Measurements from ENCODE around the gene TEAD1.

The TEAD1 gene

DNA sequence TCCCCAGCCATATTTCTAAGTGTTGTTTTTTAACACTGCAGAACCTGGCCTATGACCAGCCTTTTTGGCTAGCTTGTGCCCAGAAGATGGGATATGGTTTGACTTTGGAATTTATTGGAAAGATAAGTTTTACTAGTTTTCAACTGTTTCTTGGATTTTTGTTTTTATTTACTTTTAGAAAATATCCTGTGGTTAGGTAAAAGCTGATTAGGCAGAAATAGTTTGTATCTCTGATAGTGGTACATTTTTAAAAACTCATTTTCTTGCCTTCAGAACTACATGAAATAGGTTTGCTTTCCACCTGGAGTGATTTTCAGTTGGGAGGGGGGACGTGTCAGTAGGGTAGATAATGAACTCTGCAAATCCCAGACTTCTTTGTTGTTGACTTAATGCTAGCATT is 243.6 kb downstream of the TEAD1 start:
- Histone ChIP-seq H4K20me1 (ENCODE audit: control insufficient read depth, insufficient read depth, low read depth, low read length) (no peaks in the 10 kb centered on the region), H3K4me3 (ENCODE audit: low read length) (no peak overlapping the region), H3K27me3 (ENCODE audit: control insufficient read depth, low read length) (no peaks in the 10 kb centered on the region), H3K36me3 (ENCODE audit: control insufficient read depth, low read length) (no peaks in the 10 kb centered on the region), H3K9me2 (replicated peaks; ENCODE audit: control insufficient read depth, low read length) (no peaks in the 10 kb centered on the region), H3K27ac (ENCODE audit: low read depth, low read length) (no peak overlapping the region), H3K4me1 (ENCODE audit: control insufficient read depth, low read length) (no peaks in the 10 kb centered on the region), H3F3A (ENCODE audit: control insufficient read depth, insufficient read depth) (no peaks in the 10 kb centered on the region), H3K9me3 (ENCODE audit: control insufficient read depth, insufficient read depth, low read length) (no peaks in the 10 kb centered on the region), H3K79me2 (ENCODE audit: control insufficient read depth, low read length) (no peaks in the 10 kb centered on the region), H3K4me2 (ENCODE audit: low read length) (no peak overlapping the region)
- TF ChIP-seq, protein P1, sequence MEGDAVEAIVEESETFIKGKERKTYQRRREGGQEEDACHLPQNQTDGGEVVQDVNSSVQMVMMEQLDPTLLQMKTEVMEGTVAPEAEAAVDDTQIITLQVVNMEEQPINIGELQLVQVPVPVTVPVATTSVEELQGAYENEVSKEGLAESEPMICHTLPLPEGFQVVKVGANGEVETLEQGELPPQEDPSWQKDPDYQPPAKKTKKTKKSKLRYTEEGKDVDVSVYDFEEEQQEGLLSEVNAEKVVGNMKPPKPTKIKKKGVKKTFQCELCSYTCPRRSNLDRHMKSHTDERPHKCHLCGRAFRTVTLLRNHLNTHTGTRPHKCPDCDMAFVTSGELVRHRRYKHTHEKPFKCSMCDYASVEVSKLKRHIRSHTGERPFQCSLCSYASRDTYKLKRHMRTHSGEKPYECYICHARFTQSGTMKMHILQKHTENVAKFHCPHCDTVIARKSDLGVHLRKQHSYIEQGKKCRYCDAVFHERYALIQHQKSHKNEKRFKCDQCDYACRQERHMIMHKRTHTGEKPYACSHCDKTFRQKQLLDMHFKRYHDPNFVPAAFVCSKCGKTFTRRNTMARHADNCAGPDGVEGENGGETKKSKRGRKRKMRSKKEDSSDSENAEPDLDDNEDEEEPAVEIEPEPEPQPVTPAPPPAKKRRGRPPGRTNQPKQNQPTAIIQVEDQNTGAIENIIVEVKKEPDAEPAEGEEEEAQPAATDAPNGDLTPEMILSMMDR (IDR thresholded peaks at IDR 0.05; ENCODE audit: low read depth, low read length, poor library complexity, severe bottlenecking): no peak
- TF ChIP-seq EZH2phosphoT487 (IDR thresholded peaks at IDR 0.05; ENCODE audit: borderline replicate concordance, low read length): no peak

- TF ChIP-seq EZH2phosphoT487 (IDR thresholded peaks at IDR 0.05; ENCODE audit: borderline replicate concordance, low read length): no peak
- TF ChIP-seq, protein P1 (IDR thresholded peaks at IDR 0.05; ENCODE audit: low read depth, low read length, poor library complexity, severe bottlenecking): no peak
- Histone ChIP-seq H3K4me3 (ENCODE audit: low read length) (no peak overlapping the region), H3F3A (ENCODE audit: control insufficient read depth, insufficient read depth) (no peaks in the 10 kb centered on the region), H4K20me1 (ENCODE audit: control insufficient read depth, insufficient read depth, low read depth, low read length) (no peaks in the 10 kb centered on the region), H3K27ac (ENCODE audit: low read depth, low read length) (no peak overlapping the region), H3K36me3 (ENCODE audit: control insufficient read depth, low read length) (no peaks in the 10 kb centered on the region), H3K9me3 (ENCODE audit: control insufficient read depth, insufficient read depth, low read length) (no peaks in the 10 kb centered on the region), H3K27me3 (ENCODE audit: control insufficient read depth, low read length) (no peaks in the 10 kb centered on the region), H3K9me2 (replicated peaks; ENCODE audit: control insufficient read depth, low read length) (no peaks in the 10 kb centered on the region), H3K79me2 (ENCODE audit: control insufficient read depth, low read length) (no peaks in the 10 kb centered on the region), H3K4me1 (ENCODE audit: control insufficient read depth, low read length) (no peaks in the 10 kb centered on the region), H3K4me2 (ENCODE audit: low read length) (no peak overlapping the region)
Measured at GRCh38 chr11:12918667-12919066, 244.4 kb downstream of the TEAD1 start.

DNA sequence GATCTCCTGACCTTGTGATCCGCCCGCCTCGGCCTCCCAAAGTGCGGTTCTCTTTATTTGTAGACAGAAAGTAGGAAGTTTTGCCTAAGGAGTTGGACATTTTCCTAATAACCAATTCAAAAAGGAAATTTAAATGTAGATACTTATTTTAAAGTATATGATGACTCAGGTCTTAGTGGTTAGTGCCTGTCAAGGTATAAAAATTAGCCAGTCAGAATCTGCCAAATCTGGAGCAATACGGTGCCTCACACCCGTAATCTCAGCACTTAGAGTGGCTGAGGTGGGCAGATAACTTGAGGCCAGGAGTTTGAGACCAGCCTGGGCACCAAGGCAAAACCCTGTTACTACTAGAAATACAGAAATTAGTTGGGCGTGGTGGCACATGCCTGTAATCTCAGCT is 248.2 kb downstream of the TEAD1 start:
- Histone ChIP-seq H3K9me3 (ENCODE audit: control insufficient read depth, insufficient read depth, low read length) (no peaks in the 10 kb centered on the region), H3K9me2 (replicated peaks; ENCODE audit: control insufficient read depth, low read length) (no peaks in the 10 kb centered on the region), H3K4me1 (ENCODE audit: control insufficient read depth, low read length) (no peaks in the 10 kb centered on the region), H3K27ac (ENCODE audit: low read depth, low read length) (no peak overlapping the region), H3K79me2 (ENCODE audit: control insufficient read depth, low read length) (no peaks in the 10 kb centered on the region), H3K36me3 (ENCODE audit: control insufficient read depth, low read length) (no peaks in the 10 kb centered on the region), H3K4me2 (ENCODE audit: low read length) (no peak overlapping the region), H4K20me1 (ENCODE audit: control insufficient read depth, insufficient read depth, low read depth, low read length) (no peaks in the 10 kb centered on the region), H3F3A (ENCODE audit: control insufficient read depth, insufficient read depth) (no peaks in the 10 kb centered on the region), H3K27me3 (ENCODE audit: control insufficient read depth, low read length) (no peaks in the 10 kb centered on the region), H3K4me3 (ENCODE audit: low read length) (no peak overlapping the region)
- TF ChIP-seq EZH2phosphoT487 (IDR thresholded peaks at IDR 0.05; ENCODE audit: borderline replicate concordance, low read length): no peak
- TF ChIP-seq, protein P1 (IDR thresholded peaks at IDR 0.05; ENCODE audit: low read depth, low read length, poor library complexity, severe bottlenecking): no peak
